GM15510 (cell line): ENCODE data around the gene TSEN2.

ENCODE experiments used
- POLR2A ChIP-seq: IDR thresholded peaks from 3 replicates; pipeline ENCODE4 v1.6.1; 2011; ENCODE audit warnings: borderline replicate concordance; ENCODE audit not compliant: insufficient read length; ENCODE audit errors: extremely low read depth

The TSEN2 gene

DNA sequence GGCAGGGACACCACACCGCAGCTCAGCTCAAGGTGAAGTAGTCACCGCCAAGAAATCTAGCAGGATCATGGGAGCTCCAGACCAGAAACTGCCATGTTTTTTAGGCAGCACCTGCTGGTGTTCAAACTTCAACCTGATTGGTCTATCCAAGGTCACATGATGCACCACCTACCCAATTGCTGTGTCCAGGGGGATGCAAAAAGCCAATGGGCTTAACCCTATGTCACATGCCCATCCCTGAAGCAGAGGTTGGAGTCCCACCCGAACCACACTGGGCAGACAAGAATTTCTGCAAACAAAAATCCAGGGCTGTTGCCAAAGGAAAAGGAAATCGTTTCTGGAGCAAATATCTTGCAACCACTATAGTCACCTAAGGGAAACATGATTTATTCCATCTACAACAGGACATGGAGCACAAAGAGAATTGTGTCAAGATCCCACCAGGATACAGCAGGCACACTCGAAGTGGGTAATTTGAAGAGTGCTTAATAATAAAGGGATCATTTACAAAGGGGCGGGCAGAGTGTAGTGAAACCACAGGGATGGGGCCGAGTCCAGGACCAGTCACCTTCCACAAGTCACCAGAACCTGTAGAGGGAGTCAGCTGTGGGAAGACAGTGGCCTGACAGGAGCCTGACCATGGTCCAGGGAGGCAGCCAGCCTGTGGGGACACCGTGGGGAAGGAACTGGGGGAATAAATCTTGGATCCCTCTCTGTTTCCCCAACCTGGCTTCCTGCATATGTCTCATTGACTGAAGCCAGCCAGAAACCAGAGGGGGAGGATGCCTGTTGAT, 34.2 kb upstream of the TSEN2 start:
- no peak for TF ChIP-seq POLR2A

DNA sequence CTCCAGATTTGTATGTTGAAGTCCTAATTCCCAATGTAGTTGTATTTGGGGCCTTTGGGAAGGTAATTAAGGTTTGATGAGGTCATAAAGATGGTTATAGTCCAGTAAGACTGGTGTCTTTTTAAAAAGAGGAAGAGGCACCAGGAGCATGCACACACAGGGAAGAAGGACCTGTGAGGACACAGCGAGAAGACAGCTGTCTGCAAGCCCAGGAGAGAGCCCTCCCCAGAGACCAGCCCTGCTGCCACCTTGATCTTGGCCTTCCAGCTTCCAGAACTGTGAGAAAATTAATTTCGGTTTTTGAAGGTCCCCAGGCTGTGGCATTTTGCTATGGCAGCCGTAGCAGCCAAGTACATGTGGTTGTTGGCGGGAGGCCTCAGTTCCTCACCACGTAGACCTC, 32.8 kb upstream of the TSEN2 start:
- TF ChIP-seq POLR2A, result no peak

DNA sequence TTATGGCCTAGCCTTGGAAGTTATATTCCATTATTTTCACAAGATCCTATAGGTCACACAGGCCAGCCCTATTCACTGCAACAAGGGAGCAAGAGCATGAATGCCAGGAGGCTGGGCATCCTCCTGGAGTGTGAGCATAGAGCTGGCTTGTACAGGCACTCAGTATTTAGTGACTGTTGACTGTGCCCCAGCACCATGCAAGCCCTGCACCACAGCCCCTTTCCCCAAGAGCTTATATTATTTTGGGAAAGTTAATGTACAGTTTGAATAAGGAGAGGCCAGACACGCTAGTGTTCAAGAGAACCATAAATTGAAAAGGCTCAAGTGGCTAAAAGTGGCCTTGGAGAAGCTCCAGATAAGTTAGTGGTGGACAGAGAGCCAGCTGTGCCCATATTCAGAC, 32.3 kb upstream of the TSEN2 start:
- no peak for TF ChIP-seq POLR2A

DNA sequence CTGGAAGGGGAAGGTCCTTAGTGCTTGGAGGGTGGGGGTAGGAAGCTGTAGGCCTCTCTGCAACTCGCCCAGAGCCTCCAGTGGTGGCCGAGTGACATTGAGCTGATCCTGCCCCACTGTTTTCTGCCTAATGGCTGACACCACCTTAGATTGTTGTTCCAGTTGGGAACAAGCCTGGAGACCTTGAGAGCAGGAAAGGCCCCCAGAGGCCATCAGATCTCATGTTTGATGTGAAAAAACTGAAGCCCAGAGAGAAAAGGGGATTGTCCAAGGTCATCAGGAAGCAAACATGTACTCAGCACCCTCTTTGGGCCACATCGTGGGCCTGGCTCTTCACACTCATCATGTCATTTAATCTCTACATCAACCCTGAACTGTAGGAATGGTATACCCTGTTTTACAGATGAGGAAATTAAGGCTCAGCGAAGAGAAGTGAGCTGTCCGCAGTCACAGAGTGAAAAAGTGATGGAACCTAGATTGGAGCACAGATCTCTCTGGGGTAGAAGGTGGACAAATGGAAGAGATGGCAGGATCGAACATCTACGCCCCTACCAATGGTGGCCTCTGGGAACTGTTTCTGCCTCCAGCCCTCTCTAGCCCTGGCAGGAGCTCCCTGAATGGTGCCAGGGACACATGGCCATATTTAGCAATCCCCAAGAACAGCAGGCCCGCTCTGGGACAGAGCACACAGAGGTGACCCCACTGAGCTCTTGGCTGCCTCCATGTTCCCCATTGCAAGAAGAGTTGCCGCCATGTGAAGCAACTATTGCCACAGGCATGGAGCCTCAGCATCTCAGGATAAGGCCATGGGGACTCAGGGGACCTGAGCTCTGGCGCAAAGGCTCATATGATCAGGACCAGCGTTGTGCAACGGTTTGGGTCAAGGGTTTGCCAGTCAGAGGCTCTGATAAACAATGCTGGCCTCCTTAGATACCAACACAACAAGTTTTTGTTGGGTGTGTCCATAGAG, 31.6 kb upstream of the TSEN2 start:
- TF ChIP-seq POLR2A, result no peak

DNA sequence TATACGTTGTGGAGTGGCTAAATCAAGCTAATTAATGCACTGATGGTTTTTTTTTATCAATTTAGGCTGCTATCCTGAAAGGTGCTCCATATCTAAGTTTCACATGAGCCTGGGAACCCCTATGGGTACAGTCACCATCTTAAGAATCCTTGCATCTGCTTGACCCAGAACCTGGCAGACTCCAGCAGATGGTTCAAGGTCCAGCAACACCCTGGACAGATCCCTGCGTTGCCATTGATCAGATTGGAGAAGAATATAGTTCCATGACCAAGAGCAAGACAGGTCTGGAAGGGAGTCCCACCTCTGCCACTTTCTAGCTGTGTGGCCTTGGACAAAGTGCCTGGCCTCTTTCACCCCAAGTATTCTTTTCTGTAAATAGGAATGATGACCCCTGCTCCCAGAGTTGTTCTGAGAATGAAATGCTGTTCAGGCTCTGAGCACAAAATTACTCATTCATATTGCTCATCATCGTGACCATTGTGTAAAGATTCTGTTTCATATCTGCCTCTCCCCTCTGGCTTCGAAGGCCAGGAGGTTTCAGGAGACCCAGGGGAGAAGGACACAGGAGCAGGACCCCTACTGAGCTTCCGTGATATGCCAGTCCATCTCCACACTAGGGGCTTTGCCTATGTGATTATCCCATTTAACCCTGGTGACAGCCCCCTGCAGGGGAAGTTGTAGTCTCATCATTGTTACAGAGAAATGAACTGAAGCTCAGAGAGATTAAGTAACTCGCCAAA, 30.0 kb upstream of the TSEN2 start:
- TF ChIP-seq POLR2A, result no peak

DNA sequence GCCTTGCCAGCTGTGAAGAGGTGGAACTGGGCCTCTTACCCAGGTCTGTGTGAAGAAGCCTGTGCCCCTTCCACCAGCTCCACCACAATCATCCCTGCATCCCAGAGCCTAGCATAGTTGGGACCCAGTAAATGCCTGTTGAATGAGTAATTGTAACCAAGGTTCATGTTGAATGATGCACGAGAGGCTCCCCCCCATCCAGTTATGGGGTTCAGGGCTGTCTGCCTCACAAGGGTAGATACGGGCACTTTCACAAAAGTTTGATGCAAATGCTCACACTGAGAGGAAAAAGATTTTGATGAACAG, 29.5 kb upstream of the TSEN2 start:
- TF ChIP-seq POLR2A, result no peak

DNA sequence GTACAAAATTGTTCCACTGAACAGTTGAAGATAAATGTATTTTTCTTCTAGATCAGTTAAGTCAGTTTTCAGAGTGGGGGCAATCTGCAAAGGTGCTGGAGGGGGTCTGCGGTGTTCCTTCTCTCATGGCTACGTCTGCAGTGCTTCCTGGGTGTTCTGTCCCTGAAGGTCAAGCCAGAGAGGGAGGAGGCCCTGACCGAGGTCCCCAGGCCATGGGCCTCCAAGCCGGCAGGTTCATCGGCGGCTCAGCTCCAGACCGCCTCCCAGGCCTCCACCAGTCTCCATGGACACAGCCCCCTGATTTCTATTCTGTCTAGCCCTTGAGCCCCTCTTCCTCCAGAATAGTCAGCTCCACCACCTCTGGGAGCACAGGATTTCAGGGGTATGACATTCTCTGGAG, 28.5 kb upstream of the TSEN2 start:
- no peak for TF ChIP-seq POLR2A

DNA sequence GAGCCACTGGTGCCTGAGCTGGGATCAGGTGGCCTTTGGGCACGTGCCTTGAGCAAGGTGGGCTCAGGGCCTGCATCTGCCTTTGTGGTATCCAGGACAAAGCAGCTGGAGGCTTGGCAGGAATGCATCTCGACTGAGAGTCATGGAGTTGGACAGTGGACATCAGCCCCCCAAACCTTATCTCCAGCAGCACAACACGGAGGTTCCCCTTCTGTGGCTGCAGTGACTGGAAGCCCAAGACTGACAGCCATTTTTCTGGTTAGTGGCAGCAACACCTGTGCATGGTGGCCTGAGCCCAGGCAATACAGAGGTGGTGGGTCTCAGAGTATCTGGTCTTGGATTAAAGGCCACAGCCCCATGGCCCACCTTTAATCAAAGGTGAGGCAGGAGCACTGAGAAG, 27.8 kb upstream of the TSEN2 start:
- no peak for TF ChIP-seq POLR2A

DNA sequence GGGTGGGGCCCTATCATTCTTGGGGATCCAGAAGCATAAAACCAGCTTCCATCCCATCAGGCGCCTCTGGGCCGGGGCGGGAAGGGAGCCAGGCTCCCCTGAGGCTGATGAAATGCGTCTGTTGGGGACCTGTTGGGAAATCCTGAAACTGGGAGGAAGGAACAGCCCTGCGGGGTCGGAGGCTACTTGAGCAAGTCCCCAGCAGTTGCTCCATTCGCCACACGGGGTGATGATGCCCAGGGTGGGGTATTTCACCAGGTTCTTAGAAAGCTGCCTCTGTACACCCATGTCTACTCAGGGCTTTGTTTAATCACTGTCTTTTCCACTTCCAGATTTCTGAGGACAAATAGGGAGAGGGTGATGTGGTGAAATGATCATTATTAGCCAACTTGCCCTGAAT, 25.4 kb upstream of the TSEN2 start:
- no peak for TF ChIP-seq POLR2A

DNA sequence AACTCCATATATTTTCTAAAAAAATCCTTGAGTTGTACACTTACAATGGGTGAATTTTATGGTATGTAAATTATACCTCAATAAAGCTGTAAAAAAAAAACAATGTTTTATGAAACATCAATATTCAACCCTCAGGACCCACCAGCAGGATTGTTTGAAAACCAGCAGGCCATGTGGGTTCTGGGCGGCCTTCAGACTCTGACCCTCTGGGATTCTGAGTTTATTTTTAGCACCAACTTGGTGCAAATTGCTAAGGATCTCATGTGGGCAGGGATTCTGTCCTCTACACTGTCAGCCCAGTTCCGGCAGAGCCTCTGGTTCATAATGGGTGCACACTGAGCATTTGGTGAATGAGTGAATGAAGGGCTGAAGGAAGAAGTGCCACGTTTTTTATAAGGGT, 24.2 kb upstream of the TSEN2 start:
- TF ChIP-seq POLR2A, result no peak

DNA sequence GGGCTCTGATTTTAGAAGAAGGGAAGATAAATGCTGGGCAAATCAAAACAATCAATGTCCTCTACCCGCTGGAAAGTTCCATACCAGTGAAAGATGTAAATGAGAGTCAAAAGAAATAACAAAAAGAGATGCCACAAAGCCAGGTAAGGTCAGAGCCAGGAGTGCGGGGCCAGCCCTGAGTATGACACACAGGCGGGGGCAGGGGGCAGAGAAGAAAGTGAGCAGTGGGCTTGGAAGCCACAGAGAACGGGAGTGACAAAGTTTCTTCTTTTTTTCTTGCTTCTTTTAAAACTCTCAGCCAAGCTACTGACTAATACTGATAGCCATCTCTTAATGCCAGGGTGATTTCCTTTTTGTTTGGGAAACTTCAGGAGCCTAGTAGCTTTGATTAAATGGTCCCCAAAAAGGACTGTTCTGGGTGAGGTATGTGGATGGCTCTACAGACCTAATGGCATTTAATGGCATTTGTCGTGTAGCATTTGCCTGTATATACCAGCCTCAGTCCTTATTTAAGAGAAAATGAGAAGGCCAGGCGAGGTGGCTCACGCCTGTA, 23.1 kb upstream of the TSEN2 start:
- TF ChIP-seq POLR2A, result no peak

DNA sequence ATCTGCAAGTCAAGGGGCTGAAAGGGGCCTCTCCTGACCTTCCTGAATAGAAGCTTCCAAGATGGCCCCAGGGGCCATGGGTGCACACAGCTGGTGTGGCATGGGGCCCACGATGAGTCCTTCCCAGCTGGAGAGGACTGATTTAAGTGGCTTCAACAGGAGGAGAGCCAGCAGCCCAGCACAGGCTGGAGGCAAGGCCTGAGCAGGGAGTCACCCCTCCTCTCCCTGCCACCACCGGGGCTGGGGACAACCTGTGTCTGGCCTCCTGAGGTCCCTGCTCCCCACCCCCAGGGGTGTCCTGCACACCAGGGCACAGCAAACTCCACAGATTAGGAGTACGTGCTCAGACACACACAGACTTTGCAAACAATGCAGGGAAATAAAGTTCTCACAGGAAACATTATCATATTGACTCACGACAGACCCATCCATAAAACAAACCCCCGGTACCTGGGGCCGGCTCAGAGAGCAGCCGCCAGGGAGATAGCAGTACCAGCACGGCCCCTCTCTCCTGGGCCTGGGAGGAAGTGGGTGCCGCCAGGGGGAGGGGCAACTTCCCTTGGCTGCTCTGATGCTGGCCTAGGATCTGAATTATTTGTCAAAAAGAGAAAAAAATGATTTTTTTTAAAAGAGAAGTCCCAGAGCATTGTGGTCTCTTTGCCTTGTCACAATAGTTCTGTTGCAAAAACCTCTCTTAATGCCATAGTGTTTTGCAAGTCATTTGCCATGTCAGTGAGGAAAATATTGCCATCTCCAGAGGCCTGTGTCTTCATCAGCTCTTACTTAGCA, 21.9 kb upstream of the TSEN2 start:
- TF ChIP-seq POLR2A, result no peak

DNA sequence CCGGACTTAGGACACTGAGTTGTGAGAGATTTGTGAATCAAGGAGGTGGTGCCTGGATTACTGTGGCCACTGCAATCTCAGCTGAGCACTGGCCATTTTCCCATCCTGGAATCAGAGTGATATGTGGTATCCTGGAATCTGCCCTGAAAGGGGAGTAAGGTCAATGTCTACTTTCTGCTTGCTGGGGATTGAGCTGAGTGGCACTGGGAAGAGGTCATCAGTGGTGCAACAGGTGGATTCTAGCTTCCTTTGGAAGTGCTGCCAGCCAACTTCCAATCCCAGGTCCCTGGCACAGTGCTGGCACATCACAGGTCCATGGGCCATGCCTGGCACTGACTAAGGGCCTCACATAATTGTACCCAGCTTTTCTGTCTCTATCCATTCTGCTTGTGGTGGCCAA, 20.6 kb upstream of the TSEN2 start:
- no peak for TF ChIP-seq POLR2A

DNA sequence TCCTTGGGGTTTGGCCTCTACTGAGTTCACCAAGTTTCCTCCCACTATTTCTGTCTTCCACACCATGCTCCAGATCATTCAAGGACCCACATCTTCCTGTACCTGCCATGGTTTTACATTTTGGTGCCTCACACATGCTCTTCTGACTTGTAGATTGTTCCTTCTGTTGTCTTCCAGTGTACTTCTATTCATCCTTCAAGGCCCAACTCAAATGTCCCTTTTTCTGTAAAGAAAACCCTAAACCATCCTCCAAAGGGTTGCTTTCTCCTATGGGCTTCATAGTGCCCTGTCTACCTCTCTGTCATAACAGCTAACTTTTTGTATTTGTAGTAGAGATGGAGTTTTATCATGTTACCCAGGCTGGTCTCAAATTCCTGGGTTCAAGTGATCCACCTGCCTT, 20.1 kb upstream of the TSEN2 start:
- no peak for TF ChIP-seq POLR2A
